ENCODE results near the gene SDK1. TPM values are rescaled to one million over a fixed set of nuclear protein-coding genes. Genes with fewer than 3 reads are reported as not detected.

The SDK1 gene
- total and polyA plus RNA-seq, 2 of the 8 experiments (the other 6 are each of a cell fraction or from before 2014, with no cell fraction given), result 3.3 to 7.2 TPM

DNA sequence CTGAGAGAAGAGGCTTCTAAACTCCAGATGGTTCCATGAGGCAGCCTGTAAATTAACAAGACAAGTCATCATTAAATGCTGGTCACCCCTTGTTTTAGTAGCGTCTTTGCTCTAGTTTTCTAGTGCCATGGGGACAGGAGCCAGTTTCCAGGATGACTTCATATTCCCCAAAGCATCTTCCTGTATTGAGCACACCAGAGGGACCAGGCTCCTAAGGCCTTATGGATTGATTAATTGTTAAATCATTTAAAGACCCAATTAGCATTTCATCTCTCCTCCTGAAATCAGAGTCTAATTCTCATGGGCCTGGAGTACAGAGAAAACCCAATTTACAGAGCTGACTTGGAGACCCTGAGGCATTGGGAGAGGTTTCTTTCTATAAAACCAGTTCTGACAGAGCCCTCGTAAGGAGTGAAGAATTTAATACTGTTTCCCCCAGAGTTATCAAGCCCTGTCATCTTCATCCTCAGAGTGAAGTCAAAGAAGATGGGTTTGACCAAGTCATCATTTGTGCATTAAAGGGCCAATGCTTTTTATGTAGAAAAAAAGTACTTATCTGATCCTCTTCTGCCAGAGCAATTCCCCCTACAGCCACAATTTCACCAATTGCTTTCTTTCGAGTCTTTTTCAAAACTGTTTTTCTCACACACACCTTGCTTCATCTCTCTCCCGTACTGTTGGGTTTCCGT lies 678.7 kb downstream of the SDK1 start (continued):
- TF ChIP-seq, protein P1, sequence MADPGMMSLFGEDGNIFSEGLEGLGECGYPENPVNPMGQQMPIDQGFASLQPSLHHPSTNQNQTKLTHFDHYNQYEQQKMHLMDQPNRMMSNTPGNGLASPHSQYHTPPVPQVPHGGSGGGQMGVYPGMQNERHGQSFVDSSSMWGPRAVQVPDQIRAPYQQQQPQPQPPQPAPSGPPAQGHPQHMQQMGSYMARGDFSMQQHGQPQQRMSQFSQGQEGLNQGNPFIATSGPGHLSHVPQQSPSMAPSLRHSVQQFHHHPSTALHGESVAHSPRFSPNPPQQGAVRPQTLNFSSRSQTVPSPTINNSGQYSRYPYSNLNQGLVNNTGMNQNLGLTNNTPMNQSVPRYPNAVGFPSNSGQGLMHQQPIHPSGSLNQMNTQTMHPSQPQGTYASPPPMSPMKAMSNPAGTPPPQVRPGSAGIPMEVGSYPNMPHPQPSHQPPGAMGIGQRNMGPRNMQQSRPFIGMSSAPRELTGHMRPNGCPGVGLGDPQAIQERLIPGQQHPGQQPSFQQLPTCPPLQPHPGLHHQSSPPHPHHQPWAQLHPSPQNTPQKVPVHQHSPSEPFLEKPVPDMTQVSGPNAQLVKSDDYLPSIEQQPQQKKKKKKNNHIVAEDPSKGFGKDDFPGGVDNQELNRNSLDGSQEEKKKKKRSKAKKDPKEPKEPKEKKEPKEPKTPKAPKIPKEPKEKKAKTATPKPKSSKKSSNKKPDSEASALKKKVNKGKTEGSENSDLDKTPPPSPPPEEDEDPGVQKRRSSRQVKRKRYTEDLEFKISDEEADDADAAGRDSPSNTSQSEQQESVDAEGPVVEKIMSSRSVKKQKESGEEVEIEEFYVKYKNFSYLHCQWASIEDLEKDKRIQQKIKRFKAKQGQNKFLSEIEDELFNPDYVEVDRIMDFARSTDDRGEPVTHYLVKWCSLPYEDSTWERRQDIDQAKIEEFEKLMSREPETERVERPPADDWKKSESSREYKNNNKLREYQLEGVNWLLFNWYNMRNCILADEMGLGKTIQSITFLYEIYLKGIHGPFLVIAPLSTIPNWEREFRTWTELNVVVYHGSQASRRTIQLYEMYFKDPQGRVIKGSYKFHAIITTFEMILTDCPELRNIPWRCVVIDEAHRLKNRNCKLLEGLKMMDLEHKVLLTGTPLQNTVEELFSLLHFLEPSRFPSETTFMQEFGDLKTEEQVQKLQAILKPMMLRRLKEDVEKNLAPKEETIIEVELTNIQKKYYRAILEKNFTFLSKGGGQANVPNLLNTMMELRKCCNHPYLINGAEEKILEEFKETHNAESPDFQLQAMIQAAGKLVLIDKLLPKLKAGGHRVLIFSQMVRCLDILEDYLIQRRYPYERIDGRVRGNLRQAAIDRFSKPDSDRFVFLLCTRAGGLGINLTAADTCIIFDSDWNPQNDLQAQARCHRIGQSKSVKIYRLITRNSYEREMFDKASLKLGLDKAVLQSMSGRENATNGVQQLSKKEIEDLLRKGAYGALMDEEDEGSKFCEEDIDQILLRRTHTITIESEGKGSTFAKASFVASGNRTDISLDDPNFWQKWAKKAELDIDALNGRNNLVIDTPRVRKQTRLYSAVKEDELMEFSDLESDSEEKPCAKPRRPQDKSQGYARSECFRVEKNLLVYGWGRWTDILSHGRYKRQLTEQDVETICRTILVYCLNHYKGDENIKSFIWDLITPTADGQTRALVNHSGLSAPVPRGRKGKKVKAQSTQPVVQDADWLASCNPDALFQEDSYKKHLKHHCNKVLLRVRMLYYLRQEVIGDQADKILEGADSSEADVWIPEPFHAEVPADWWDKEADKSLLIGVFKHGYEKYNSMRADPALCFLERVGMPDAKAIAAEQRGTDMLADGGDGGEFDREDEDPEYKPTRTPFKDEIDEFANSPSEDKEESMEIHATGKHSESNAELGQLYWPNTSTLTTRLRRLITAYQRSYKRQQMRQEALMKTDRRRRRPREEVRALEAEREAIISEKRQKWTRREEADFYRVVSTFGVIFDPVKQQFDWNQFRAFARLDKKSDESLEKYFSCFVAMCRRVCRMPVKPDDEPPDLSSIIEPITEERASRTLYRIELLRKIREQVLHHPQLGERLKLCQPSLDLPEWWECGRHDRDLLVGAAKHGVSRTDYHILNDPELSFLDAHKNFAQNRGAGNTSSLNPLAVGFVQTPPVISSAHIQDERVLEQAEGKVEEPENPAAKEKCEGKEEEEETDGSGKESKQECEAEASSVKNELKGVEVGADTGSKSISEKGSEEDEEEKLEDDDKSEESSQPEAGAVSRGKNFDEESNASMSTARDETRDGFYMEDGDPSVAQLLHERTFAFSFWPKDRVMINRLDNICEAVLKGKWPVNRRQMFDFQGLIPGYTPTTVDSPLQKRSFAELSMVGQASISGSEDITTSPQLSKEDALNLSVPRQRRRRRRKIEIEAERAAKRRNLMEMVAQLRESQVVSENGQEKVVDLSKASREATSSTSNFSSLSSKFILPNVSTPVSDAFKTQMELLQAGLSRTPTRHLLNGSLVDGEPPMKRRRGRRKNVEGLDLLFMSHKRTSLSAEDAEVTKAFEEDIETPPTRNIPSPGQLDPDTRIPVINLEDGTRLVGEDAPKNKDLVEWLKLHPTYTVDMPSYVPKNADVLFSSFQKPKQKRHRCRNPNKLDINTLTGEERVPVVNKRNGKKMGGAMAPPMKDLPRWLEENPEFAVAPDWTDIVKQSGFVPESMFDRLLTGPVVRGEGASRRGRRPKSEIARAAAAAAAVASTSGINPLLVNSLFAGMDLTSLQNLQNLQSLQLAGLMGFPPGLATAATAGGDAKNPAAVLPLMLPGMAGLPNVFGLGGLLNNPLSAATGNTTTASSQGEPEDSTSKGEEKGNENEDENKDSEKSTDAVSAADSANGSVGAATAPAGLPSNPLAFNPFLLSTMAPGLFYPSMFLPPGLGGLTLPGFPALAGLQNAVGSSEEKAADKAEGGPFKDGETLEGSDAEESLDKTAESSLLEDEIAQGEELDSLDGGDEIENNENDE (IDR thresholded peaks at IDR 0.05; ENCODE audit: insufficient replicate concordance, low read length), result no peak
- TF ChIP-seq TAF7 (optimal IDR thresholded peaks at IDR 0.05; ENCODE audit: borderline replicate concordance, low read depth, low read length), result no peak
- no peak for TF ChIP-seq CHD1 (IDR thresholded peaks at IDR 0.05; ENCODE audit: low read depth, low read length)
- no peak for TF ChIP-seq KDM5A (IDR thresholded peaks at IDR 0.05; ENCODE audit: low read length)
- TF ChIP-seq RBBP5 (IDR thresholded peaks at IDR 0.05; ENCODE audit: borderline replicate concordance, low read depth, low read length), result no peak
- no peak for TF ChIP-seq MAFK (IDR thresholded peaks at IDR 0.05; ENCODE audit: low read depth, low read length)
- no peak for TF ChIP-seq SIX5 (IDR thresholded peaks at IDR 0.05; ENCODE audit: low read depth, low read length)
- TF ChIP-seq, protein P2, sequence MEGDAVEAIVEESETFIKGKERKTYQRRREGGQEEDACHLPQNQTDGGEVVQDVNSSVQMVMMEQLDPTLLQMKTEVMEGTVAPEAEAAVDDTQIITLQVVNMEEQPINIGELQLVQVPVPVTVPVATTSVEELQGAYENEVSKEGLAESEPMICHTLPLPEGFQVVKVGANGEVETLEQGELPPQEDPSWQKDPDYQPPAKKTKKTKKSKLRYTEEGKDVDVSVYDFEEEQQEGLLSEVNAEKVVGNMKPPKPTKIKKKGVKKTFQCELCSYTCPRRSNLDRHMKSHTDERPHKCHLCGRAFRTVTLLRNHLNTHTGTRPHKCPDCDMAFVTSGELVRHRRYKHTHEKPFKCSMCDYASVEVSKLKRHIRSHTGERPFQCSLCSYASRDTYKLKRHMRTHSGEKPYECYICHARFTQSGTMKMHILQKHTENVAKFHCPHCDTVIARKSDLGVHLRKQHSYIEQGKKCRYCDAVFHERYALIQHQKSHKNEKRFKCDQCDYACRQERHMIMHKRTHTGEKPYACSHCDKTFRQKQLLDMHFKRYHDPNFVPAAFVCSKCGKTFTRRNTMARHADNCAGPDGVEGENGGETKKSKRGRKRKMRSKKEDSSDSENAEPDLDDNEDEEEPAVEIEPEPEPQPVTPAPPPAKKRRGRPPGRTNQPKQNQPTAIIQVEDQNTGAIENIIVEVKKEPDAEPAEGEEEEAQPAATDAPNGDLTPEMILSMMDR (IDR thresholded peaks at IDR 0.05; ENCODE audit: control extremely low read depth in 1 of 3, insufficient read depth in 1 of 3, low read depth in 1 of 3, low read length in 3 of 3), result no peak
